Naive B cell (primary cell): ENCODE results near the gene USP11. TPM values are rescaled to one million over a fixed set of nuclear protein-coding genes. Genes with fewer than 3 reads are reported as not detected.
A peak's percentile ranks its signal among the peaks of the same experiment; 100 is the strongest.

ENCODE experiments used
- ATAC-seq, 2 donors: fragments of 150-1000 bp; cut with Tn5 transposase; 2 replicates each; pipeline ENCODE4 v1.10.0; 2021; ENCODE audit warnings: low read depth in 2 of 2, mild to moderate bottlenecking in 2 of 2, moderate library complexity in 2 of 2
- DNase-seq: peaks from one replicate; pipeline ENCODE4 v3.0.0; 2022
- H3K27ac Mint-ChIP-seq, 6 donors: one replicate each; pipeline ENCODE4 v1.8.0; 2020 to 2022; ENCODE audit warnings: mild to moderate bottlenecking in 6 of 6, mixed read lengths in 6 of 6, moderate library complexity in 5 of 6, inconsistent platforms in 2 of 6
- H3K27me3 Mint-ChIP-seq, 3 donors: one replicate each; pipeline ENCODE4 v1.8.0; 2021 to 2022; ENCODE audit warnings: mixed read lengths in 3 of 3, mild to moderate bottlenecking in 1 of 3
- H3K36me3 Mint-ChIP-seq, 2 donors: one replicate each; pipeline ENCODE4 v1.8.0; 2020 to 2022; ENCODE audit warnings: mixed read lengths in 2 of 2, inconsistent platforms in 1 of 2, mild to moderate bottlenecking in 1 of 2
- H3K4me1 Mint-ChIP-seq, 3 donors: one replicate each; pipeline ENCODE4 v1.8.0; 2020 to 2022; ENCODE audit warnings: mixed read lengths in 3 of 3, inconsistent platforms in 1 of 3, mild to moderate bottlenecking in 1 of 3, moderate library complexity in 1 of 3
- H3K4me3 Mint-ChIP-seq, 8 donors: one replicate each; pipeline ENCODE4 v1.8.0; 2020 to 2022; ENCODE audit warnings: mild to moderate bottlenecking in 8 of 8, mixed read lengths in 8 of 8, moderate library complexity in 8 of 8, inconsistent platforms in 2 of 8
- H3K9me3 Mint-ChIP-seq, 7 donors: one replicate each; pipeline ENCODE4 v1.8.0; 2020 to 2022; ENCODE audit warnings: mixed read lengths in 7 of 7, mild to moderate bottlenecking in 5 of 7, inconsistent platforms in 2 of 7, moderate library complexity in 1 of 7
- polyA plus RNA-seq, 6 donors: library from polyadenylated mRNA; unstranded; fragments of 300-500 nt; fragmentation: Illumina TruSeq; gene quantifications; one replicate each; pipeline ENCODE4 v1.2.3, GENCODE V29; 2021; ENCODE audit warnings: low read depth in 6 of 6

Gene USP11
- polyA plus RNA-seq, 6 donors from 2014 or later = 88.3 to 145 (median 98.7) TPM

DNA sequence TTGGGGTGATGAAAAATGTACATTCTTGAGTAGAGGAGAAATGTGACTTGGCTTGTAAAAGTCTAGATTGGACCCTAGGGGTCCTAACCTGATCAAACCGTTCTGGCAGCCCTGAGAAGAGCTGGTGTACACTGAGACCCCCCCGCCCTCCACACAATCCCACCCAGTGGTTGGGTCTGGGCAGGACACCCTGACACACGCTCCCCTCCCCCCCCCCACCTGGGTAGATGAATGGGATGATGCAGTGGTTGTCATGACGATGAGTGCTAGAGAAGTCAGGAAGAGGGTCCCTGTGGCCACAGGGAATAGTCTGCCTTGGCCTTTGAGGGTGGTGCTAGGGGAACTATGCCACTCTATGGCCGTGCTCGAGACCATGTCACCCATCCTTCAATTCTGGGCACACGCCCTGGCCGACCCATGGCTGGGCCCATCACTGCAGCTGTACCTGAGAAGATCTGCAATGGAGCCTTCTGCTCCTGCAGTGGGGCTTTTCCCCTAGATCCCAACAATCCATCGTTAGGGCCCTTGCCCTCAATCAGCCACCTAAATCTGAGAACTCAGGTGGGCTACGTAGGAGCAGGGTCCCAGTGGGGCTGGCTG, 10.0 kb upstream of the USP11 start:
- peaks cover 30 to 36% (median 33%) of the 10 kb centered on the region in 3 donors for H3K4me1 Mint-ChIP-seq
- no peak for ATAC-seq
- DNase-seq = no peak
- H3K27ac Mint-ChIP-seq = peak overlapping the region in 1 of 6 donors; percentile 76
- H3K4me3 Mint-ChIP-seq = no peak overlapping the region
- H3K36me3 Mint-ChIP-seq = peaks cover 17 to 38% of the 10 kb centered on the region in 2 donors
- H3K9me3 Mint-ChIP-seq = no peaks in the 10 kb centered on the region
- H3K27me3 Mint-ChIP-seq = no peaks in the 10 kb centered on the region

DNA sequence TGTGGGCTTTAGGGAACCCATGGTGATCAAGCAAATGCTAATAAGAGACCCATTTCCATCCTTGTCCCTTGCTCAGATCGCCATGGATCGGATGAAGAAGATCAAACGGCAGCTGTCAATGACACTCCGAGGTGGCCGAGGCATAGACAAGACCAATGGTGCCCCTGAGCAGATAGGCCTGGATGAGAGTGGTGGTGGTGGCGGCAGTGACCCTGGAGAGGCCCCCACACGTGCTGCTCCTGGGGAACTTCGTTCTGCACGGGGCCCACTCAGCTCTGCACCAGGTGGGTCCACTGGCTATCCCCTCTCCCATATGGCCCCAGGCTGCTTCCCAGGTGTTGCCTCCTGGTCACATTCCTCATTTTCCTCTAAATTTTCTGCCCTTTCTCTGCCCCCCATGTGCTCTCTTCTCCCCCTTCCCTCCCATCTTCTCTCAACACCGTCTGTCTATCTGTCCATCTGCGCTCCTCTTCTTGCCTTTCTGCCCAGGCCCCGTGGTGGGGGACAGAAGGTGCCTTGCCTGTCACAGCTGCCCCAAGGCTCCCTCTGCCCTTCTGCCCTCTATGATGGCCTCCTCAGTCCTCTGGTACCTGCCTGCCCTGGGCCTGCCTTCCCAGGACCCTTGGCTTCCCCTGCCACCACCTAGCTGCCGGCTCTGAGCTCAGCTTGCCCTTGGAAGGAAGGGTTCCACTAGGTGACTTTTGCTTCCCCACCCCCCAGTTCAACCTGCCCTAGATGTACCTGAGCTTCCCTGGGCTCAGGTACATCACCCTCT, 9.1 kb upstream of the USP11 start:
- DNase-seq (no peak), ATAC-seq (no peak)
- Mint-ChIP-seq H3K4me1 (peaks cover 30 to 33% (median 33%) of the 10 kb centered on the region in 3 donors), H3K36me3 (peaks cover 23 to 46% of the 10 kb centered on the region in 2 donors), H3K4me3 (no peak overlapping the region), H3K27me3 (no peaks in the 10 kb centered on the region), H3K27ac (no peak overlapping the region), H3K9me3 (no peaks in the 10 kb centered on the region)

DNA sequence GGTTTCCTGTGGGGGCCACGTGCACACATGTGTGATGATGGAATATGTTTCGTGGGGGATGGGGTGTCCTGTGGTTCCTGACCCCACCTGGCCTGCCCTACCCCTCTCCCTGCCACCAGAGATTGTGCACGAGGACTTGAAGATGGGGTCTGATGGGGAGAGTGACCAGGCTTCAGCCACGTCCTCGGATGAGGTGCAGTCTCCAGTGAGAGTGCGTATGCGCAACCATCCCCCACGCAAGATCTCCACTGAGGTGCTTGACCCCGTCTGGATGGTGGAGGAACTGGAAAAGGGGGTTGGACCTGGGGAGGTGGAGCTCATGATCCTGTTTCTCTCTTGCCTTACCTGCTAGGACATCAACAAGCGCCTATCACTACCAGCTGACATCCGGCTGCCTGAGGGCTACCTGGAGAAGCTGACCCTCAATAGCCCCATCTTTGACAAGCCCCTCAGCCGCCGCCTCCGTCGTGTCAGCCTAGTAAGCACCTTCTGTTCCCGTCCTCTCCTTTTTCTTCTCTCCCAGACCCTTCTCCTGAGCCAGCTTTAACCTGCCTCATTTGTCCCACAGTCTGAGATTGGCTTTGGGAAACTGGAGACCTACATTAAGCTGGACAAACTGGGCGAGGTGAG, 8.4 kb upstream of the USP11 start:
- H3K4me3 Mint-ChIP-seq = no peak overlapping the region
- H3K27me3 Mint-ChIP-seq = no peaks in the 10 kb centered on the region
- H3K27ac Mint-ChIP-seq = no peak overlapping the region
- H3K4me1 Mint-ChIP-seq = peaks cover 28 to 30% (median 28%) of the 10 kb centered on the region in 3 donors
- H3K36me3 Mint-ChIP-seq = peaks cover 23 to 53% of the 10 kb centered on the region in 2 donors
- ATAC-seq (no peak), DNase-seq (no peak)
- no peaks in the 10 kb centered on the region for H3K9me3 Mint-ChIP-seq

DNA sequence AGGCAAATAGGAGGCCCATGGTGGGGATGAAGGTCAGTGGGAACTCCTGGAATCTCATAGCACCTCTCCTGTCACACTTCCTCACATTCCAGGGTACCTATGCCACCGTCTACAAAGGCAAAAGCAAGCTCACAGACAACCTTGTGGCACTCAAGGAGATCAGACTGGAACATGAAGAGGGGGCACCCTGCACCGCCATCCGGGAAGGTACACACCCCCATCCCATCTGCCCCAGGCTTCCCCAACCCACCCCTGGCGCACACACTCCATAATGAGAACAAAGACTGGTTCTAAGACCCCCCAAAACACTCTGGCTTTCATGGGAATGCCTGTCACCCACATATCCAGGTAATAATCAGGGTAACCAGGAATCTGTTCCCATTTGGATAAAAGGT, 7.9 kb upstream of the USP11 start:
- H3K9me3 Mint-ChIP-seq = no peaks in the 10 kb centered on the region
- no peaks in the 10 kb centered on the region for H3K27me3 Mint-ChIP-seq
- peaks cover 22 to 25% (median 22%) of the 10 kb centered on the region in 3 donors for H3K4me1 Mint-ChIP-seq
- DNase-seq (no peak), ATAC-seq (no peak)
- H3K27ac Mint-ChIP-seq = no peak overlapping the region
- H3K36me3 Mint-ChIP-seq = peaks cover 24 to 57% of the 10 kb centered on the region in 2 donors
- H3K4me3 Mint-ChIP-seq = no peak overlapping the region

DNA sequence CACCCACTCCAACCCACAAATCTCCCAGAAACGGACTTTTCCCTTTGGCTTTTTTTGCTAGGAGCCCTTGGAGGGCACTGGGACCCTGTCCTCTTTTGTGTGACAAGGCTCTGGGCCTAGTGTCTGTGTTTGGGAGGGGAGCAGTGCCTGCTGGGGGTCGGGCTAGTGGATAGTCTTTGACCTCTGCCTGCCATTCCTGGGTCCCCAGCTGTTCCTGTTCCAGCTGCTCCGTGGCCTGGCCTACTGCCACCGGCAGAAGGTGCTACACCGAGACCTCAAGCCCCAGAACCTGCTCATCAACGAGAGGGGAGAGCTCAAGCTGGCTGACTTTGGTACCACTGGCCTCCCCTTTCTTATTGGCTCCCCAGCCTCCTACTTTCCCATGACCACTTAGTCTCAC, 6.7 kb upstream of the USP11 start:
- peak overlapping the region in 1 of 6 donors; percentile 84 for H3K27ac Mint-ChIP-seq
- H3K4me1 Mint-ChIP-seq = peaks cover 11 to 14% (median 11%) of the 10 kb centered on the region in 3 donors
- H3K27me3 Mint-ChIP-seq = no peaks in the 10 kb centered on the region
- ATAC-seq (no peak), DNase-seq (no peak)
- peaks cover 29 to 63% of the 10 kb centered on the region in 2 donors for H3K36me3 Mint-ChIP-seq
- no peaks in the 10 kb centered on the region for H3K9me3 Mint-ChIP-seq
- no peak overlapping the region for H3K4me3 Mint-ChIP-seq

DNA sequence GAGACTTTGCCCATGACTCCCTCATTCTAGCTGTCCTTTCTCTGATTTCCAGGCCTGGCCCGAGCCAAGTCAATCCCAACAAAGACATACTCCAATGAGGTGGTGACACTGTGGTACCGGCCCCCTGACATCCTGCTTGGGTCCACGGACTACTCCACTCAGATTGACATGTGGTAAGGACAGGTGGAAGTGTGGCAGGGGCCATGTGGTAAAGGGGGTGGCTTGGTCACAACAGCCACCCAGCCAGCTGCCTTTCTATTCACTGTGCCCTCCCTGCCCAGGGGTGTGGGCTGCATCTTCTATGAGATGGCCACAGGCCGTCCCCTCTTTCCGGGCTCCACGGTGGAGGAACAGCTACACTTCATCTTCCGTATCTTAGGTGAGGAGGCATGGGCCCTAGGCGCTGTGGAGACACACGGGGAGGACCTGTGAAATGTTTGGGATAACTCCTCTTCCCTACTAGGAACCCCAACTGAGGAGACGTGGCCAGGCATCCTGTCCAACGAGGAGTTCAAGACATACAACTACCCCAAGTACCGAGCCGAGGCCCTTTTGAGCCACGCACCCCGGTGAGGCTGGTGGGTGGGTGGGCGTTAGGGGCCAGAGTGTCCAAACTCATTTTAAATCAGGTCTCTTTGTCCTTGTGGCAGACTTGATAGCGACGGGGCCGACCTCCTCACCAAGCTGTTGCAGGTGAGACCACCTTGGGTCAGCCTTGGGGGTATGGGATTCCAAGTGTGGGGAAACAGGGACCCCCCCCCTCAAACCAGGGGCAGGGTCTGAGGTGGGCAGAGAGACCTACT, 6.1 kb upstream of the USP11 start:
- peaks cover 7 to 11% (median 9%) of the 10 kb centered on the region in 3 donors for H3K4me1 Mint-ChIP-seq
- H3K27ac Mint-ChIP-seq = peak overlapping the region in 2 of 6 donors; percentile 84 to 86
- DNase-seq (no peak), ATAC-seq (no peak)
- H3K27me3 Mint-ChIP-seq = no peaks in the 10 kb centered on the region
- peaks cover 29 to 63% of the 10 kb centered on the region in 2 donors for H3K36me3 Mint-ChIP-seq
- H3K4me3 Mint-ChIP-seq = no peak overlapping the region
- H3K9me3 Mint-ChIP-seq = no peaks in the 10 kb centered on the region

DNA sequence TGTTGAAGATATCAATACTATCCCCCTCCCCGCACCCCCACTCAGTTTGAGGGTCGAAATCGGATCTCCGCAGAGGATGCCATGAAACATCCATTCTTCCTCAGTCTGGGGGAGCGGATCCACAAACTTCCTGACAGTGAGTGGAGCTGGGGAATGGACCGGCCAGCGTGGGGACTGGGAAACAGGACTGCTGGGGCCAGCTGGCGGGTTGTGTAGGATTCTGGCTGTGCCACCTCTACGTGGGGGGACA, 5.5 kb upstream of the USP11 start:
- Mint-ChIP-seq H3K4me1 (peaks cover 1 to 10% (median 4%) of the 10 kb centered on the region in 3 donors), H3K36me3 (peaks cover 29 to 63% of the 10 kb centered on the region in 2 donors), H3K27me3 (no peaks in the 10 kb centered on the region), H3K27ac (no peak overlapping the region), H3K4me3 (no peak overlapping the region), H3K9me3 (no peaks in the 10 kb centered on the region)
- no peak for DNase-seq
- ATAC-seq = no peak

DNA sequence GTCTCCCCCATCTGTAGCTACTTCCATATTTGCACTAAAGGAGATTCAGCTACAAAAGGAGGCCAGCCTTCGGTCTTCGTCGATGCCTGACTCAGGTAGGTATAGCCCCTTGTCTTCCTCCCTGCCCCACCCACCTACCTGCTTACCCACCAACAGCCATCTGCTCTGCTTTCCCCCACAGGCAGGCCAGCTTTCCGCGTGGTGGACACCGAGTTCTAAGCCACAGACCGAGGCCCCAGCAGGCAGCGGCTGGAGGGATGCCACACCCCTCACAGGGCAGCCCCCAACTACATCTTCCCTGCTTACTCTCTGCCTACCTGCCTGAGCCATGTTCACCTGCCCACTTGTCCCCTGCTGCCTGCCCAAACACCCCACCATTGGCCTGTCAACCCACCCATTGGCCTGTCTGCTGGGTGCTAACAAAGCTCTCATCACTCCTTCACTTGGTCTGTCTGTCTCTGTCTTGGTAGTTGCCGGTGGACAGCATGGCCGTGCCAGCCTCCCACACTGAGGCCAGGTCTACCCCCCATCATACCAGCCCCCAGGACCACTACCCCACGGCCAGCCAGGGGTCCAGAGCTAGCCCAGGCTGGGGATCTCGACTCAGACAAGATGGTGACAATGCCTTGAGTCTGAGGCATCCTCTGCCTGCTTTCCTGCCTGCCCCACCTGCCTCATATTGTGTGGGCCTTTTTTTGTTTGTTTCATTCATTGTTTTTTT, 4.1 kb upstream of the USP11 start:
- DNase-seq = no peak
- peaks cover 29 to 57% of the 10 kb centered on the region in 2 donors for H3K36me3 Mint-ChIP-seq
- H3K4me1 Mint-ChIP-seq = peaks cover 3 to 13% (median 6%) of the 10 kb centered on the region in 3 donors
- ATAC-seq = no peak
- no peak overlapping the region for H3K4me3 Mint-ChIP-seq
- H3K9me3 Mint-ChIP-seq = no peaks in the 10 kb centered on the region
- no peaks in the 10 kb centered on the region for H3K27me3 Mint-ChIP-seq
- H3K27ac Mint-ChIP-seq = peak overlapping the region in 1 of 6 donors; percentile 36

DNA sequence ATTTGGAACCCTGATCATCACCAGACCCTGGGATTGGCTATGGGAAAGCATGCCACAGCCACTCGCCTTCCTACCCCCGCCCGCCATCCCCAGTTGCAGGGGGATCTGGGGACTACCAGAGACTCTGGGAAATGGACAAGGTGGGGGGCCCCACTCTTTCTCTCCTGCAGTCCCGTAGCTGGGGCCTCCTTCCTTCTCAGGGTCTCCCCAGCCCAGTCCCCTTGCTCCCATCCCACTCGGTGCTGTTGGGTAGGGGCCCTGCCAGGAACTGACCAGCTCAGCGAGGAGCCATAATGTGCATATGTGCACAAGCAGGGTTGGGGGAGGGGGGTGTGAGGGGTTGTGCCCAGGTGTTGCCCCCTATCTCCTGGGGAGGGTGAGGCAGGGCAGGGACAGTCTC, 3.4 kb upstream of the USP11 start:
- peaks cover 3 to 12% (median 6%) of the 10 kb centered on the region in 3 donors for H3K4me1 Mint-ChIP-seq
- H3K36me3 Mint-ChIP-seq = peaks cover 29 to 50% of the 10 kb centered on the region in 2 donors
- H3K9me3 Mint-ChIP-seq = no peaks in the 10 kb centered on the region
- H3K27ac Mint-ChIP-seq = peak overlapping the region in 1 of 6 donors; percentile 96
- H3K27me3 Mint-ChIP-seq = no peaks in the 10 kb centered on the region
- no peak for ATAC-seq
- DNase-seq = no peak
- H3K4me3 Mint-ChIP-seq = no peak overlapping the region

DNA sequence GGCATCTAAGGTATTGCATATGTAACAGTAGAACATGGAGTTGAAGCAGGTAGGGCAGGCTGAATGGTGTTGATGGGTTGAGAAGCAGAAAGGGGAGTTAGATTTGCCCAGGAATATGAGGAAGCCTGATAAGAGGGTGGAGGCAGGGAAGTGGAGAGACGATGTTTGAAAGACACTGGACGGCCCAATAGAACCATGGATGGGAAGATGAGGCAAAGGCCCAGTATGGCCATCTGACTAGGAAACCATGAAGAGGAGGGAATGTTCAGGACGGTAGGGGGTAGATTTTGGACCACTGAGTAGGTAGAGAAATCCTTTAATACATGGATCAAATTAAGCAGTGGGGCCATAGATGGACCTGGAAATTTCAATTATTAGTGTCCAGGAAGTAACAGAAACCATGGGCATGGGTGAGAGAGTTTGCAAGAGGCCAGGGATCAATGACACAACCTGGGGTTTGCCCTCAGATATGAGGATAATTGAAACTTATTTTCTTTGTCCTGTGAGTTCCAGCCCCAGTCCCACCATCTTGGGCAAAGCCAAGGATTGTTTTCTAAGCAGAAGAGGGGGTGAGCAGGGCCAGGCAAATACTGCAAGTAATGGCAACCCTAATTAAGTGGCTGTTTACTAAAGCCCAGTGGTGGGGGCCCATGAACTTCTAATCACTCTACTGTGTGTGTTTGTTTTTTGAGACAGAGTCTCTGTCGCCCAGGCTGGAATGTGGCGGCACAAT, 2.5 kb upstream of the USP11 start:
- H3K9me3 Mint-ChIP-seq = no peaks in the 10 kb centered on the region
- H3K36me3 Mint-ChIP-seq = peaks cover 22 to 44% of the 10 kb centered on the region in 2 donors
- H3K27ac Mint-ChIP-seq = peak overlapping the region in 3 of 6 donors; percentile 4 to 18 (median 13)
- no peaks in the 10 kb centered on the region for H3K27me3 Mint-ChIP-seq
- DNase-seq = no peak
- peak overlapping the region in 3 of 8 donors; percentile 34 to 86 (median 81) for H3K4me3 Mint-ChIP-seq
- H3K4me1 Mint-ChIP-seq = peaks cover 5 to 12% (median 8%) of the 10 kb centered on the region in 3 donors
- ATAC-seq = no peak

DNA sequence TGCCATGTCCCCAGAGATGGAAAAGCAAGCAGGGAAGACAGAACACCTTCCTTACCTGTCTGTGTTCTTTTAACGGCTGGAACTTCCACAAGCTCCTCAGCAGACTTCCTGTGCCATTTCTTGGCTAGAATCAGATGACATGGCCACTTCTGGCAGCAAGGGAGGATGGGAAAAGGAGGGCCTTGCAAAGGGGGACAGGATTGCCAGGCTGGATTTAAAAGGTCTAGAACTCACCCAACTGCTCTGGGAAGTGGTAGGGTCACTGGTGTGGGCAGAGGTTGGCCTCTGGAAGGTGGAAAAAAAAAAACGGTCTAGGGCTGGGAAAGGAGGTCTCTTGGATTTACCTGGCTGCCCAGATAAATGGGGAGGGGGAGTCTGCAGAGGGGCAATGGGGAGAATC, 1.6 kb upstream of the USP11 start:
- Mint-ChIP-seq H3K36me3 (peaks cover 19 to 40% of the 10 kb centered on the region in 2 donors), H3K4me1 (peaks cover 8 to 16% (median 15%) of the 10 kb centered on the region in 3 donors), H3K27me3 (no peaks in the 10 kb centered on the region), H3K9me3 (no peaks in the 10 kb centered on the region), H3K27ac (peak overlapping the region in 3 of 6 donors; percentile 70 to 93 (median 82)), H3K4me3 (peak overlapping the region in 4 of 8 donors; percentile 7 to 98 (median 70))
- DNase-seq = no peak
- no peak for ATAC-seq

DNA sequence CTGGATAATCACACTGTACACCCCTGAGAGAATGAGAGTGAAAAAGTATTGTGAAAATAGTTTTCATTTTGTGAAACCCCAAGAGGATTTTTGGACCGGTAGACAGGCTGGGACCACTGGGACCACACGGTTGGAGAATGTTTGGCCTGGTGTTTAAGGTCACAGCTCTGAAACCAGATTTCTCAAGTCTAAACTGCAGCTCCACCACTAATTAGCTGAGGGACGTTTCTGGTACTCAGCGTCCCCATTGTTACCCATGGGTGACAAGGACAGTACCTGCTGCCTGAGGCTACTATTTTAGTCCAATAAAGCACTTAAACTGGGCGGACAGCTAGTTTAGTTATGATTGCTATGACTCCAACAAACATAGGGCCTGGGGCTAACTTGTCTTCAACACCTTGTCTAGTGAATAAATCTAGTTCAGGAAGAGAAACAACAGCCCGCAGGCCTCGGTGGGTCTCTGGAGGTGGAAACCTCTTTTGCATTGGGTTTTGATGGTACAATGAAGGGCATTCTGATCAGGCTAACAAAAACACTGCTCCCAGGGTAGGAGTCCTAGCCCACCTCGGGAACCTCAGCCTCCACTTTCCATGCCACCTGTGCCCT, 509 bp upstream of the USP11 start:
- Mint-ChIP-seq H3K4me3 (peak overlapping the region; percentile 76 to 98 (median 95)), H3K27ac (peak overlapping the region; percentile 93 to 99 (median 98)), H3K27me3 (no peaks in the 10 kb centered on the region), H3K9me3 (no peaks in the 10 kb centered on the region), H3K36me3 (peaks cover 12 to 33% of the 10 kb centered on the region in 2 donors), H3K4me1 (peaks cover 8 to 20% (median 16%) of the 10 kb centered on the region in 3 donors)
- ATAC-seq (no peak), DNase-seq (no peak)
